Osteocyte (in vitro differentiated cells): Measurements from ENCODE around the gene GOSR2. TPM values are rescaled to one million over a fixed set of nuclear protein-coding genes. Genes with fewer than 3 reads are reported as not detected.

Experiments used
- DNase-seq: peaks from one replicate; pipeline ENCODE4 v3.0.0; 2021; ENCODE audit warnings: mixed read lengths; ENCODE audit not compliant: unreplicated experiment; ENCODE audit errors: extremely low spot score
- H3K27ac Mint-ChIP-seq: one replicate; pipeline ENCODE4 v1.8.0; 2021; ENCODE audit warnings: mild to moderate bottlenecking, mixed read lengths; ENCODE audit not compliant: unreplicated experiment
- H3K27me3 Mint-ChIP-seq: one replicate; pipeline ENCODE4 v1.8.0; 2021; ENCODE audit warnings: mixed read lengths; ENCODE audit not compliant: unreplicated experiment
- H3K36me3 Mint-ChIP-seq: one replicate; pipeline ENCODE4 v1.8.0; 2021; ENCODE audit warnings: mixed read lengths; ENCODE audit not compliant: unreplicated experiment
- H3K4me1 Mint-ChIP-seq: one replicate; pipeline ENCODE4 v1.8.0; 2021; ENCODE audit warnings: mixed read lengths; ENCODE audit not compliant: unreplicated experiment
- H3K4me3 Mint-ChIP-seq: one replicate; pipeline ENCODE4 v1.8.0; 2021; ENCODE audit warnings: mild to moderate bottlenecking, moderate library complexity, mixed read lengths; ENCODE audit not compliant: unreplicated experiment
- H3K9me3 Mint-ChIP-seq: one replicate; pipeline ENCODE4 v1.8.0; 2021; ENCODE audit warnings: mixed read lengths; ENCODE audit not compliant: unreplicated experiment
- CTCF ChIP-seq: fragments of 200-600 bp; sonication (generic); IDR thresholded peaks from 2 replicates; pipeline ENCODE4 v1.5.0; 2021; ENCODE audit warnings: antibody characterized with exemption, mild to moderate bottlenecking, moderate library complexity
- total RNA-seq: library from RNA; stranded (reverse); gene quantifications from 2 replicates; pipeline ENCODE4 v1.2.1, GENCODE V29; 2021

GOSR2 gene
- total RNA-seq, 1 donor from 2014 or later: 63.7 TPM

GRCh38 chr17:46908068-46908737 is 14.8 kb upstream of the GOSR2 start:
- no peak for TF ChIP-seq CTCF
- Mint-ChIP-seq H3K9me3 (no peaks in the 10 kb centered on the region), H3K36me3 (no peaks in the 10 kb centered on the region), H3K4me1 (no peaks in the 10 kb centered on the region), H3K27ac (no peak overlapping the region), H3K27me3 (peaks cover 13% of the 10 kb centered on the region), H3K4me3 (no peak overlapping the region)
- DNase-seq: no peak

DNA sequence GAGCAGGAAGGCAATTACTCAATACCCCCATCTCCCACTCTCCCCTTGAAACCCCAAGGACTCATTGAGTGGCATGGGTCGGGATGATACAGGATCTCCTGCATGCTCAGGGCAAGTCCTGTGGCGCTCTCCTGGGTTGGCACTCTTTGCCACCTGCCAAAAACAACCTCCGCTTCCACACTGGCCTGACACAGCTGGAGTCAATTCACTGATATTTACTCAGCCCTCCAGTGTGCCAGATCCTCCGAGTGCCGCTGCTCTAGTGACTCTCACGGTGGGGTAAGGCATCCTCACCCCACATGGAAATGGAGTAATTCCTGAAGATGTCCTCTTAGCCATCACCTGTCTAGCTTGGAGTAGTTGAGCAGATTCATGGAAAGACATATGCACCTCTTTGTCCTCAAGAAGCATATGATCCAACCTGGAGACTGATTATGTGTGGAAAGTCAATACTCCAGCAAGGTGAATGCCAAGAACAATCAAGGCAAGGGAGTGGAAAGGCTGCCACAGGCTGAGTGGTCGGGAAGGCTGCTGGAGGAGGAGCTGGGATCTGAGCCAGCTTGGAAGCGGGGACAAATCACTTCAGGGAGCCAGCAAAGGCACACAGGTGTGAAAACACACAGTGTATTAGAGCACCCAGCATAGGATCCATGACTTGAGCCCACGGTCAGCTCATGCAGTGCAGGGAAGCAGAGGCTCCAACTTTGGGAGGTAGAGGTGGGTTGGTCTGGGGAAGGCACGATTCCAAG is 12.6 kb upstream of the GOSR2 start:
- Mint-ChIP-seq H3K9me3 (no peaks in the 10 kb centered on the region), H3K4me1 (no peaks in the 10 kb centered on the region), H3K36me3 (no peaks in the 10 kb centered on the region), H3K27ac (no peak overlapping the region), H3K27me3 (peaks cover 18% of the 10 kb centered on the region), H3K4me3 (no peak overlapping the region)
- no peak for TF ChIP-seq CTCF
- no peak for DNase-seq

DNA sequence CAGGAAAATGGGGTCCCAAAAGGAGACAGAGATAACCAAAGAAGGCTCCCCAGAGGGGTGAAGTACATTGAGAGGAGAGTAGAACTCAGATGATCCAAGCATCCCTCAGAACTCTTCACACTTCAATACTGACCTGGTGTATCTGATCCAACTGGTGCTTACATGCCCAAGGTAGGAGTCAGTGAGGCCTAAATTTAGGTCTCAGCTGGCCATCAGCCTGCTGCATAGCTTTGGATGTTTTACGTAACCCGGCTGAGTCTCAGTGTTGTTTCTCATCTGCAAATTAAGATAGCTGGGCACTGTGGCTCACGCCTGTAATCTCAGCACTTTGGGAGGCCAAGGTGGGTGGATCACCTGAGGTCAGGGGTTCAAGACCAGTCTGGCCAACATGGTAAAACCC is 11.6 kb upstream of the GOSR2 start:
- Mint-ChIP-seq H3K9me3 (no peaks in the 10 kb centered on the region), H3K36me3 (no peaks in the 10 kb centered on the region), H3K4me1 (no peaks in the 10 kb centered on the region), H3K27me3 (peaks cover 15% of the 10 kb centered on the region), H3K27ac (no peak overlapping the region), H3K4me3 (no peak overlapping the region)
- TF ChIP-seq CTCF: no peak
- no peak for DNase-seq

DNA sequence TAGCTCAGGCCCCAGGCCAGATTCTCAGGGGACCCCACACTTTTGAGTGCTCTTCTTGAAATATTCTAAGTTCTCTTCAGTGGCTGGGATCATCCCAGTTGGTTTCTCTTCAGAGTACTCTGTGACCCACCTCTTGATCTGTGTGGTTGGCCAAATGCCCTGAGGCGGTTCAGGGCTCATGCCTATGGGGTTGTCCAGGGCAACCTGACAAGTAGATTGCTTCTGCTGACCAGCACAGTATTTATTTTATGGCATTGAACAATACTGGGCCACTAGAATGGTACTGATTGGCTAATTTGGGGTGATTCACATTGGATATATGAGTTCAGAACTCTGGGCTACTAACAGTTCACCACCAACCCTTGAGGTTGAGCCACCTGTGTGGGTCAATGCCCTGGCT is 7.4 kb upstream of the GOSR2 start:
- no peaks in the 10 kb centered on the region for H3K36me3 Mint-ChIP-seq
- H3K27me3 Mint-ChIP-seq: peaks cover 8% of the 10 kb centered on the region
- DNase-seq: no peak
- H3K4me1 Mint-ChIP-seq: no peaks in the 10 kb centered on the region
- H3K9me3 Mint-ChIP-seq: no peaks in the 10 kb centered on the region
- no peak for TF ChIP-seq CTCF
- H3K27ac Mint-ChIP-seq: no peak overlapping the region
- H3K4me3 Mint-ChIP-seq: no peak overlapping the region

DNA sequence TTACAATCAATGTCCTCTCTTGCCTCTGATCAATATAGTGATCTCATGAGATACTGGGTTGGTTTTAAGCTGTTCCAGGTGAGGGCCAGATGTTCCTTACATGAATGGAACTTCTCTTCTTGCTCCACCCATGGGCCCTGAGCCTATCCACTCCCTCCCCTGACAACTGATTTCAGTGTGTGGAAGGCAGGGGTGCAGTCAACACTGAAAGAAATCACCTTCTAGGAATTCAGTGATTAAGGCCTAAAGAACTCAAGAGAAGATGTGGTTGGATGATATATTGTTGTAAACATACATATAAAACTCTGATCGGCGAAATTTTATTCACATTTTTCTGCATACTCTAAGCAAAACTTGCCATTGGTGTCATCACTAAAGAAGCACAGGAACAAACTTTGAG is 6.7 kb upstream of the GOSR2 start:
- no peak for TF ChIP-seq CTCF
- DNase-seq: no peak
- Mint-ChIP-seq H3K4me1 (no peaks in the 10 kb centered on the region), H3K27me3 (peaks cover 8% of the 10 kb centered on the region), H3K4me3 (no peak overlapping the region), H3K9me3 (no peaks in the 10 kb centered on the region), H3K36me3 (no peaks in the 10 kb centered on the region), H3K27ac (no peak overlapping the region)
